Neural progenitor cell (in vitro differentiated cells): Measurements from ENCODE around the gene SKP2. TPM values are rescaled to one million over a fixed set of nuclear protein-coding genes. Genes with fewer than 3 reads are reported as not detected.
"Not testable (repeated sequence)": the region's sequence is repeated elsewhere in the genome, so short reads cannot be mapped to it uniquely, and the experiment has no call there.

Experiments used
- DNase-seq: peaks from one replicate; pipeline ENCODE4 v3.0.0-alpha.2; 2016; ENCODE audit warnings: low spot score
- H2AFZ ChIP-seq: fragments of 200-600 bp; sonication (generic); replicated peaks from 2 replicates; pipeline ENCODE4 v1.6.1; 2016; ENCODE audit warnings: antibody characterized with exemption
- H3F3A ChIP-seq: fragments of 200-600 bp; sonication (generic); 2 replicates; pipeline ENCODE4 v1.6.1; 2016; ENCODE audit warnings: antibody characterized with exemption, low read depth
- H3K27ac ChIP-seq: fragments of 200-600 bp; sonication (generic); 2 replicates; pipeline ENCODE4 v1.5.1; 2016; ENCODE audit warnings: mild to moderate bottlenecking
- H3K27me3 ChIP-seq: fragments of 200-600 bp; sonication (generic); 2 replicates; pipeline ENCODE4 v1.6.1; 2016; ENCODE audit warnings: mild to moderate bottlenecking, moderate library complexity
- H3K36me3 ChIP-seq: fragments of 200-600 bp; sonication (generic); 2 replicates; pipeline ENCODE4 v1.5.1; 2016
- H3K4me1 ChIP-seq: fragments of 200-600 bp; sonication (generic); 2 replicates; pipeline ENCODE4 v1.6.1; 2016; ENCODE audit warnings: mixed run types
- H3K4me2 ChIP-seq: fragments of 200-600 bp; sonication (generic); 2 replicates; pipeline ENCODE4 v1.6.1; 2016
- H3K4me3 ChIP-seq: fragments of 200-600 bp; sonication (generic); 2 replicates; pipeline ENCODE4 v1.5.1; 2016
- H3K79me2 ChIP-seq: fragments of 200-600 bp; sonication (generic); 2 replicates; pipeline ENCODE4 v1.6.1; 2016; ENCODE audit warnings: low read depth
- H3K9ac ChIP-seq: fragments of 200-600 bp; sonication (generic); 2 replicates; pipeline ENCODE4 v1.6.1; 2016
- H3K9me3 ChIP-seq: fragments of 200-600 bp; sonication (generic); 2 replicates; pipeline ENCODE4 v1.5.1; 2016; ENCODE audit warnings: low read depth
- H4K20me1 ChIP-seq: fragments of 200-600 bp; sonication (generic); 2 replicates; pipeline ENCODE4 v1.6.1; 2016; ENCODE audit warnings: low read depth
- H3K27ac Mint-ChIP-seq: 3 replicates; pipeline ENCODE4 v1.8.0; 2021; ENCODE audit warnings: mixed read lengths
- H3K27me3 Mint-ChIP-seq: 2 replicates; pipeline ENCODE4 v1.8.0; 2022; ENCODE audit warnings: low read depth, mild to moderate bottlenecking, inconsistent platforms, moderate library complexity, mixed read lengths; ENCODE audit not compliant: insufficient read depth
- H3K36me3 Mint-ChIP-seq: 3 replicates; pipeline ENCODE4 v1.8.0; 2021; ENCODE audit warnings: mixed read lengths
- H3K4me1 Mint-ChIP-seq: 3 replicates; pipeline ENCODE4 v1.8.0; 2021; ENCODE audit warnings: mixed read lengths
- H3K4me3 Mint-ChIP-seq: 3 replicates; pipeline ENCODE4 v1.8.0; 2021; ENCODE audit warnings: mild to moderate bottlenecking, moderate library complexity, mixed read lengths
- H3K9me3 Mint-ChIP-seq: 3 replicates; pipeline ENCODE4 v1.8.0; 2020; ENCODE audit warnings: mixed read lengths
- CTCF ChIP-seq: fragments of 200-600 bp; sonication (generic); IDR thresholded peaks from 2 replicates; pipeline ENCODE4 v1.5.1; 2017; ENCODE audit warnings: antibody characterized with exemption, mild to moderate bottlenecking
- EZH2 ChIP-seq: fragments of 200-600 bp; sonication (generic); IDR thresholded peaks from 2 replicates; pipeline ENCODE4 v1.6.1; 2017; ENCODE audit warnings: antibody characterized with exemption, mild to moderate bottlenecking, moderate library complexity
- EZH2phosphoT487 ChIP-seq: fragments of 200-600 bp; sonication (generic); IDR thresholded peaks from 2 replicates; pipeline ENCODE4 v1.6.1; 2017; ENCODE audit warnings: antibody characterized with exemption
- total RNA-seq: library from RNA; depleted of rRNA; stranded (reverse); fragments of >200 nt; gene quantifications from 2 replicates; pipeline ENCODE4 v1.2.3, GENCODE V29; 2015; ENCODE audit warnings: low replicate concordance

Gene SKP2
- total RNA-seq, 1 donor from 2014 or later: 93.4 TPM

DNA sequence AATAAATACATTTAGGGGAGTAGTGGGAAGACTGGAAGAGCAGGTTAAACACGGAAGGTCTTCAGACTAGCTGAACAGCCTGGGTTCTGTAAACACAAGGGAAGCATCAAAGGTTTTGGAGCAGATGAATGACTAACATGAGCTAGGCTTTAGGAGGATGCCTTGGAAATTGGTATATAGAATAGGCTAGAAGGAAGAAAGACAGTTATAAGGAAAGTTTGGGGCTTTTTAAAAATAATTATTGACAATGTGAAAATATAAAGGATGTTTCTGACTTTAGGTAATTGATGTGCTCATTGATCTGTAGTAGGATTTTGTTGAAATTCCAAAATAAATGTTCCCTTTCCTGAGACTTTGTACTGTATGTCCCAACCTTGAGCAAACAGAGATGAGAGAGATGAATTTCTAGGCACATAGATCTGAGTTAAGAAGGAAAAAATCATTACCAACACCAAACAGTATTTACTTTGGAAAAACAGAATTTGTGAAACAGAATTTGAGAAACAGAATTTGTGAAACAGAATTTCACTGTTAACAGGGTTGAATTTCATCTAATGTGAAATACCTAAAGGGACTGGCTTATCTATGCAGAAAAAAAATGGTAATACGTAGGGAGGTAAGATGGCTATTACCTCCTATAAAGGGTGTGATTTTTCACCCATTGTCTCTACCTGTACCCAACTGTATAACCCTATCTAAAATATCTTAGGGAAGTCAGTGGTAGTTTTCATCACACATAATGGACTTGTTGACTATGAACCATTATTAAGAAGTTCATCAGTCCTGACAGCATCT is 28.8 kb downstream of the SKP2 start:
- no peak overlapping the region for H3K4me2 ChIP-seq
- no peaks in the 10 kb centered on the region for H4K20me1 ChIP-seq
- H2AFZ ChIP-seq: no peak overlapping the region
- no peak overlapping the region for H3K4me3 Mint-ChIP-seq
- H3K27me3 ChIP-seq: no peaks in the 10 kb centered on the region
- TF ChIP-seq CTCF (no peak), EZH2phosphoT487 (no peak), EZH2 (no peak)
- H3K4me1 ChIP-seq: peaks cover 27% of the 10 kb centered on the region
- no peaks in the 10 kb centered on the region for H3K9me3 ChIP-seq
- no peak overlapping the region for H3K9ac ChIP-seq
- no peaks in the 10 kb centered on the region for H3K27me3 Mint-ChIP-seq
- H3K27ac ChIP-seq: no peak overlapping the region
- H3K27ac Mint-ChIP-seq: no peak overlapping the region
- peaks cover 46% of the 10 kb centered on the region for H3K36me3 ChIP-seq
- no peak for DNase-seq
- H3K4me3 ChIP-seq: no peak overlapping the region
- no peaks in the 10 kb centered on the region for H3K79me2 ChIP-seq
- peaks cover 6% of the 10 kb centered on the region for H3K4me1 Mint-ChIP-seq
- peaks cover 11% of the 10 kb centered on the region for H3K9me3 Mint-ChIP-seq
- H3K36me3 Mint-ChIP-seq: peaks cover 34% of the 10 kb centered on the region
- peaks cover 25% of the 10 kb centered on the region for H3F3A ChIP-seq

GRCh38 chr5:36181774-36182173 is 29.9 kb downstream of the SKP2 start:
- Histone ChIP-seq H3K4me1 (peaks cover 22% of the 10 kb centered on the region), H3K27me3 (no peaks in the 10 kb centered on the region), H3K36me3 (peaks cover 39% of the 10 kb centered on the region), H3K9ac (no peak overlapping the region), H3K9me3 (no peaks in the 10 kb centered on the region), H3K4me3 (no peak overlapping the region), H3K27ac (no peak overlapping the region), H2AFZ (no peak overlapping the region), H3K79me2 (no peaks in the 10 kb centered on the region), H3F3A (peaks cover 20% of the 10 kb centered on the region), H4K20me1 (no peaks in the 10 kb centered on the region), H3K4me2 (no peak overlapping the region)
- Mint-ChIP-seq H3K4me3 (no peak overlapping the region), H3K9me3 (peaks cover 18% of the 10 kb centered on the region), H3K27me3 (no peaks in the 10 kb centered on the region), H3K4me1 (peaks cover 6% of the 10 kb centered on the region), H3K36me3 (peaks cover 42% of the 10 kb centered on the region), H3K27ac (no peak overlapping the region)
- no peak for DNase-seq
- no peak for TF ChIP-seq EZH2phosphoT487
- TF ChIP-seq EZH2: no peak
- TF ChIP-seq CTCF: no peak

DNA sequence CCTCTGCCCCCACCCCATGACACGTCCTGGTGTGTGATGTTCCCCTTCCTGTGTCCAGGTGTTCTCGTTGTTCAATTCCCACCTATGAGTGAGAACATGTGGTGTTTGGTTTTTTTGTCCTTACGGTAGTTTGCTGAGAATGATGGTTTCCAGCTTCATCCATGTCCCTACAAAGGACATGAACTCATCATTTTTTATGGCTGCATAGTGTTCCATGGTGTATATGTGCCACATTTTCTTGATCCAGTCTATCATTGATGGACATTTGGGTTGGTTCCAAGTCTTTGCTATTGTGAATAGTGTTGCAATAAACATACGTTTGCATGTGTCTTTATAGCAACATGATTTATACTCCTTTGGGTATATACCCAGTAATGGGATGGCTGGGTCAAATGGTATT is 32.5 kb downstream of the SKP2 start:
- H3K79me2 ChIP-seq, H4K20me1 ChIP-seq, H3K27ac ChIP-seq, H3K4me1 Mint-ChIP-seq, H3K27me3 Mint-ChIP-seq, H3K4me1 ChIP-seq, H3K27ac Mint-ChIP-seq, H3K4me2 ChIP-seq, H3K4me3 ChIP-seq, H3K9ac ChIP-seq, H3F3A ChIP-seq, H3K27me3 ChIP-seq, DNase-seq, H3K4me3 Mint-ChIP-seq, H3K9me3 ChIP-seq, H2AFZ ChIP-seq: not testable (repeated sequence)
- peaks cover 24% of the 10 kb centered on the region for H3K36me3 ChIP-seq
- peaks cover 67% of the 10 kb centered on the region for H3K36me3 Mint-ChIP-seq
- H3K9me3 Mint-ChIP-seq: peaks cover 42% of the 10 kb centered on the region

GRCh38 chr5:36193746-36194145 is 41.8 kb downstream of the SKP2 start:
- Histone ChIP-seq H2AFZ (no peak overlapping the region), H3K36me3 (peaks cover 15% of the 10 kb centered on the region), H3F3A (no peaks in the 10 kb centered on the region), H3K4me3 (no peak overlapping the region), H3K27ac (no peak overlapping the region), H3K9ac (no peak overlapping the region), H3K9me3 (no peaks in the 10 kb centered on the region), H4K20me1 (no peaks in the 10 kb centered on the region), H3K4me1 (no peaks in the 10 kb centered on the region), H3K79me2 (no peaks in the 10 kb centered on the region), H3K4me2 (no peak overlapping the region), H3K27me3 (no peaks in the 10 kb centered on the region)
- H3K27ac Mint-ChIP-seq: no peak overlapping the region
- H3K4me3 Mint-ChIP-seq: no peak overlapping the region
- H3K9me3 Mint-ChIP-seq: peaks cover 21% of the 10 kb centered on the region
- H3K27me3 Mint-ChIP-seq: no peaks in the 10 kb centered on the region
- TF ChIP-seq CTCF: no peak
- TF ChIP-seq EZH2phosphoT487: no peak
- TF ChIP-seq EZH2: no peak
- no peaks in the 10 kb centered on the region for H3K4me1 Mint-ChIP-seq
- H3K36me3 Mint-ChIP-seq: peaks cover 51% of the 10 kb centered on the region
- no peak for DNase-seq
